ENCODE results near the gene METTL15. TPM values are rescaled to one million over a fixed set of nuclear protein-coding genes. Genes with fewer than 3 reads are reported as not detected.
"Not testable (repeated sequence)": the region's sequence is repeated elsewhere in the genome, so short reads cannot be mapped to it uniquely, and the experiment has no call there.

The METTL15 gene
- polyA plus RNA-seq, 3 donors = 16.3 to 19.1 (median 19.0) TPM

DNA sequence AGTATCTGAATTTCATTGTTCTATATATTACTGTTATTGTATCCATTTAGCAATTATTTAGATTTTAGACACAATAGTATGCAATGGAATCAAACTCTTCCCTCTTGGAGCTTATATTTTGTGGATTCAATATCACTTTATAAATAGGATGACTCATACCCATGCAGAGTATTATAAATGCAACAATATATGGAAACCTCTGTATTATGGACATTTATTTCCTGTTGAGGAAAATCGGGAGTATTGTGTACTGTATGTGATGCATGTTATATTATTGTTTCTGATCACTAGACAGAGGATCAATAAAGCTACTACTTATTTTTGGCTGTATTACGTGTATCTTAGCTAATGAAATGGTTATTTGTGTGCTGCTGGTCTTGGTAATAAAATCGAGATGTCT lies 770 bp downstream of the METTL15 start:
- DNase-seq (ENCODE audit: low read depth in 3 of 3, low spot score in 2 of 3) = no peak

DNA sequence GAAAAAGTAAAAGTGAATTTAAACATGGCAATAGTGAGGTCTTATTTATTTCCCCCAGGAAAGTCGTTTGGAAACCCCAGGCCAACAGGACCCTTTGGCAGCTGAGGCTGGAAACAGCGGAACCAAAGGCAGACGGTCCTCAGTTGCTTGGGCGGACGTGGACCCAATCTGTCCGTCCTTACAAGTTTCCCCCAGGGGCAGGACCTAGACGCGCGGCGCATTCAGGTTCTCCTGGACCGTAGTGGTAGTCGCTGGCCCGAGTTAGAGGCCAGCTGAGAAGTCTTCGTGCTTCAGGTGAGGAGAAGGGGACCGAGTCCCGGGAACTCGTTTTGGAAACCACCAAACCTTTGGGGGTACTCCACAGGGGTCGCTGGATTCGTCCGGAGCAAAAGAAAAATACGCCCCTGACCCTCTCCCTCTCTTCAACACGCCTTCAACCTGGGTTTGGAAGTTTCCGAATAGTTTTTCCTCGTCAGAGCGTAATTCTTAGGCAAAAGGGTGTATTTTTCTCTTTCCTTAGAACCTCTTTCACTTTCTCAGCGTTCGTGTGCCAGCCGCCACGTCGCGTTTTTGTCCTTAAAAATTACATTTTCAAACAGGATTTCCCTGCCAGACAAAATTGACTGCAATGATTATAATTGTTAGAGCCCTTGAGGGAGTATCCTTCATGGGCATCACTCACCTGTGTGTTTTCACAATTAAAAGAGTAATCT lies 2.1 kb downstream of the METTL15 start:
- DNase-seq (ENCODE audit: low read depth in 3 of 3, low spot score in 2 of 3) = peak in 1 of 3 donors; percentile 44

DNA sequence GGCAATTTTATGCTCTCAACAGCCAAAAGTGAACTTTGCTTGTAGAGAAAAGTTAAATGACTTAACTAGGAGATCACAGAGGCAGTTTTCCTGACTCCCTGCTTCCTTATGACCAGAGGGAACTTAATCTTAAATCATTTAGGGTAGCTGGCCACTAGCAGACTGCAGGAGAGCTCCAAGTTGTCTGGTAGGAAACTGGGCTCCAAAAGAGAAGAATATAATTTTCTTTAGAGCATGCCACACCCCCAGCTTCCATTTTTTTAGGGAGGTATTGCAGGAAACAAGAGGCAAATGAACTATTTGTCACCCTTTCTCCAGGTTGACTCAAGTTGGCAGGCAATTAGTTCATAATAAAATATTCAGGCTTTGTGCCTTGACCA lies 2.6 kb downstream of the METTL15 start:
- no peak for DNase-seq (ENCODE audit: low read depth in 3 of 3, low spot score in 2 of 3)

DNA sequence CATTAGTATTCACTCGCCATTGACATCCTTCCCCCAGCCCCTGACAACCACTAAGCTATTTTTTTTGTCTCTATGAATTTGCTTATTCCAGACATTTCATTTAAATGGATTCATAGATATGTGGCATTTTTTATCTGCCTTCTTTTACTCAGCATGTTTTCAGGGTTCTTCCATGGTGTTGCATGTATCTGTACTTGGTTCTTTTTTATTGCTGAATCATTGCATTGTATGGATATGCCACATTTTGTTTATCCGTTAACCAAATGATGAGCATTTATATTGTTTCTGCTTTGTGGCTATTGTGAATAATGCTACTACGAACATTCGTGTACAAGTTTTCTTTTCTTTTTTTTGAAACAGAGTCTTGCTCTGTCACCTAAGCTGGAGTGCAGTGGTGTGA lies 5.9 kb downstream of the METTL15 start:
- DNase-seq (ENCODE audit: low read depth in 3 of 3, low spot score in 2 of 3) = no peak

DNA sequence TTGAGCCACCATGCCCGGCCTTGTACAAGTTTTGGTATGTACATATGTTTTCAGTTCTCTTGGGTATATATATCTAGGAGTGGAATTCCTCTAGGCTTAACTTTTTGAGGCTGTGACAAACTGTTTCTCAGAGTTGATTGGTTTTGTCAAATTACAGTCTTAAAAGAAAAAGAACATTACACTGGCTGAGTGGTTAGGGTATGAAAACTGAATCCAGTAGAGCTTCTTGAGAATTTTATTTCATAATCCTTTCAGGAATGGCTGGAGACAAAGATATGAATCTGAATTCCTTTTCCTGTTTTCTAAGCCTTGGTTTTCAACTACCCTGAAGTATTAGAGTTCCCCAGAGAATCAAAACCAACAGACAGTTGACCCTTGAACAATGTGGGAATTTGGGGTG lies 6.5 kb downstream of the METTL15 start:
- no peak for DNase-seq (ENCODE audit: low read depth in 3 of 3, low spot score in 2 of 3)

DNA sequence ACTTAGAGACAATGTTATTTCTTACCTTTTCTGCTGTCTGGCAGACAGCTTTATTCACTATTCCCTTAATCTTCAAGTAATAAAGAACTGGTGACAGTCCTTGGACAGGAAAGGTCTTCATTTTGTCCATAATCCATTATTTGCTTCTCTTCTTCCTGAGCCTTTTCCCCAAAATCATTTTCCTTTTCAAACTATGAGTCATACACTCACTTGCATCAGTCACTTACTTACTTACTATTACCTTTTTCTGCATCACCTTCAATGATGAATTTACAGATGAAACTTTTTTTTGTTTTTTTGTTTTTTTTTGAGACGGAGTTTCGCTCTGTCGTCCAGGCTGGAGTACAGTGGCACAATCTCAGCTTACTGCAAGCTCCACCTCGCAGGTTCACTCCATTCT lies 9.5 kb downstream of the METTL15 start:
- no peak for DNase-seq (ENCODE audit: low read depth in 3 of 3, low spot score in 2 of 3)

DNA sequence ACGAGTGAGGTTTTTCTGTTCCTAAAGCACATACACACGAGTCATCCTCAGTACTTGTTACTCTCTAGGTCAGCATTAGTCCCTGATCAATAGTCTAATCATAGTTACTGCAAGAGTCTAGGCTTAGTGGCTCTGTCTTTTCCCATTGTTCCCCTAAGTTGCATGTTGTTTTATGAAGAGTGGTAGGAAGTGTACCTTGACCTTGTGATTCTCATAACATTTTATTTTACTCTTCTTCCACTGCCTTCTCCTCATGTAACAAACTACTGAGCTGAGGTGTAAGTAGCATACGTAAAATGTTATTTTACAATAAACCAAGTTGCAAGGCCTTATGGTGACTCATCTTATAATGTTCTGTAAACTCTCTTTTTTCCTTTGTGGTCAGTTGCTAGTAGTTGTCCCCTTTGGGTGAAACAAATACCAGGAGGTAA lies 15.0 kb downstream of the METTL15 start:
- no peak for DNase-seq (ENCODE audit: low read depth in 3 of 3, low spot score in 2 of 3)

DNA sequence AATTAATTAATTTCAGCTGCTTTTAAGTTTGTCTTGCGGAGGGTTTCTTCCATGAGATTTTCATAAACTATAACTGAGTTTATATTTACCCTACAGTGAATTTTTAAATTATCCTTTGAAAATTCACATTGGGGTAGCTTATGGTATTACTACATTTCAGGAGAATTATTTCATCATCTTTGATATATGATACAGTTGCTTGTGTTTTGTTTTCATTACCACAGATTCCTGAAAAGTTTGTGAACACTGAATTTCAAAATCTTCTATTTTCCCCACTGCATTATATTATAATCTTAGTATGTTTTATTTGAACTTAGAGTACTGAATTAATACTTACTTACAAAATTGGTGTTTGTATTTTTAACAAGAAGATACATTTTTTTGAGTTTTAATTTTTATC lies 24.4 kb downstream of the METTL15 start:
- DNase-seq (ENCODE audit: low read depth in 3 of 3, low spot score in 2 of 3) = no peak

DNA sequence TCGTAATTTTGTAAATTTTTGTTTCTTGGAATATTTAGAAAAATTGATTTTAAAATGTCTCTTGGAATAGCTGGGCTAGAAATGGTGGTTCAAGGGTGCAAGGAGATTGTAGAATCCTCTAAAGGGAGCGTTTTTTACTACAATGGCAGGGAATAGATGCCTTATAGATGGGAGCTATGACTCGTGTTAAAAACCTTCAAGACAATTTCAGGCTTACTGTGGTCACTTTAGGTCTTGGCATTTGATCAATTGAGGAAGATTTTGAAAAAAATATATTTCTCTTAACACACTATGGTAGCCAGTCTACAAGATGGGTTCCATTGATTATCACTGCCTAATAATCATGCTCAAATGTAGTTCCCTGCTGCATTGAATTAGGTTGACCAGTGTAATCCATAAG lies 25.0 kb downstream of the METTL15 start:
- no peak for DNase-seq (ENCODE audit: low read depth in 3 of 3, low spot score in 2 of 3)

DNA sequence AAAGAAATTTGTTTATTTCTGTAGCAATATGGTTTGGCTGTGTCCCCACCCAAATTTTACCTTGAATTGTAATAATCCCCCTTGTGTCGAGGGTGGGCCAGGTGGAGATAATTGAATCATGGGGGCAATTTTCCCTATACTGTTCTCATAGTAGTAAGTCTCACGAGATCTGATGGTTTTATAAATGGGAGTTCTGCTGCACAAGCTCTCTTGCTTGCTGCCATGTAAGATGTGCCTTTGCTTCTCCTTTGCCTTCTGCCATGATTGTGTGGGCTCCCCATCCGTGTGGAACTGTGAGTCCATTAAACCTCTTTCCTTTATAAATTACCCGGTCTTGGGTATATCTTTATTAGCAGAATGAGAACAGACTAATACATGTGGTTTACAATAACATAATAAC lies 28.0 kb downstream of the METTL15 start:
- DNase-seq (ENCODE audit: low read depth in 3 of 3, low spot score in 2 of 3) = not testable (repeated sequence)

DNA sequence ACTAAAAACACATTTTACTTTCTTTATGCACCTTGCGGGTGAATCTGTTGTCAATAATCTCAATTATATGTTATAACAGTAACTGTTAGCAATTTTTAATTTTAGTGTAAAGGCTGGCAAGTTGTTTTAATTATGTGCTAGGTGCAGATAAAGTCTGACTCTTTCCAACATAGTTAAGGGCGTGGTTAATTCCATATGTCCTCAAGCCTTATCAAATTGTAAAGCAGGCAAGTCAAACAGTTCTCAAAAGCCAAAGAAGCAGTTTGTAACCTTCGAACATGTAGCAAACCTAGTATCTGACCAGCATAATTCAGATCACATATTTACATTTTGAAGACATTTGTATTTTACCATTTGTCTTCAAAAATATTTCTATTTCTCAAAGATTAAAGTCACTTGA lies 29.2 kb downstream of the METTL15 start:
- no peak for DNase-seq (ENCODE audit: low read depth in 3 of 3, low spot score in 2 of 3)

DNA sequence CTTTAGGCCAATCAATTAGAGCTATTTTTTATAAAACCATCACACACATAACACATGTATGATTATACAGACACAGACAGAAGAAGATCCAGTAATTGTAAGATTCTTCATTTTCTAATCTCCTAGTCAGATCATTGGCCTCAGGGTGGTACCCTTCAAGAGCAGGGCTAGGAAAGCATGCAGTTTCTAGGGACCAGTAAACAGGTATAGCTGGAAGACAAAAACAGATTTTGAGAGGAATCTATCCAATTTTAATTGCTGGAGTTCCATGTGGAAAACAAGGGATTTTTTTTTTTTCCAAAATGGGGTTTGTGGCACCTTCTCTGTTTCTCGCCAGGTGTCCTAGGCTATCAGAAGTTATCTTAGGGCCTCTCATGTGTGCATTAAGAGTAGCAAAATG lies 29.6 kb downstream of the METTL15 start:
- no peak for DNase-seq (ENCODE audit: low read depth in 3 of 3, low spot score in 2 of 3)

DNA sequence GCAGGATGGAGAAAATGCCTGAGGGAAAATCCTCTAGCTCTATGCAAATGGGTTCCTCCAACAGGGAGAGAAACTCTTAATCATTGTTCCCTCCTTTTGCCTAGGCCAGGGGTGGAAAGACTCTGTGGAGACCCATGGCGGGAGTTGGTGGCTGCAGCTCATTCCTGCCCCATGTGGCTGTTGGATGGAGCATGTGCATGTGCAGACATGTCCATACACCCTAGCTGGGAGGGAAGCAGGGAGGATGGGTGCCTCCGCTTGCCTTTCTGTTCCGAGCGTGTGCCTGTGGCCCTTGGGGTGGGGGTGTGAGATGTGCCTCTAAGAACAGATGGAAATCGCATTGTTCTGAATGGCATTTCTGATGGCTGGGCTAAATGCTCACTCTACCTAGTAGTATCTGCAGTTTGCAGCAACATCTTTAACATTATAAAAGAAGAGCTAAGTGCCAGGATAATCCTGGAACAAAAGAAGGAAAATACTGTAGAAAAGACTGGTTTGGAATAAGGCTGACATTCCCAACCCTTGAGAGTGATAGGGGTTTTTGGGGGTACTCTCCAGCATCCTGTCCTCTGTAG lies 31.7 kb downstream of the METTL15 start:
- DNase-seq (ENCODE audit: low read depth in 3 of 3, low spot score in 2 of 3) = no peak

DNA sequence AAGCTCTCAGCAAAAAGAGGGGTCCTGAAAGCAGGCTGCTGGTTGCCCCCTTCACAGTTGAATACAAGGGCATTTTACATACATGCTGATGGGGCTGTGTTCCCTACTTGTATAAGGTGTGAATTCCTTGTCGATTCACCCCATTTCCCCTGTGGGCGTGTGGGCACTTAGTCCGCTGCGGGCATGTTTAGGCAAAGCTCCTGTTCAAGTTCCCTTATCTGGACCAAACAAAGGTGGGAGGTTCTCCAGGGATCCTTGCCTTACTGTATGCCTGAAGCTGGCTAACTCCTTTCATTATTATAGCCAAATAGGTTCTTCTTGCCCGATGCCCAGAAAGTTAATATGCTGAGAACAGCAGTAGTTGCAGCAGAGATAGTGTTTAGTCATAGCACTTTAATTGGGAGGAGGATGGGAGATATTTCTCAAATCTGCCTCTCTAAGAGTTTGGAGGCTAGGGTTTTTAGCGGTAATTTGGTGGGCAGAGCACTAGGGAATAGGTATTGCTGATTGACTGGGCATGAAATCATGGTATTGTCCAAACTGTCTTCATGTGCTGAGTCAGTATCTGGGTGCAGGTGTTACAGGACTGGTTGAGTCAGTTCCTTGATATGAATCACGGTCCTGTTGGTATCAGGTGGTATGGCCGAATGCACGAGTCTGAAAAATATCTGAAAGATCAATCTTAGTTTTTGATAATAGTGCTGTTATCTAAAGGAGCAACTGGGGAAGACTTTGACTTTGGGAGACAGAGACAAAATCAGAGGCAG lies 32.7 kb downstream of the METTL15 start:
- DNase-seq (ENCODE audit: low read depth in 3 of 3, low spot score in 2 of 3) = no peak

DNA sequence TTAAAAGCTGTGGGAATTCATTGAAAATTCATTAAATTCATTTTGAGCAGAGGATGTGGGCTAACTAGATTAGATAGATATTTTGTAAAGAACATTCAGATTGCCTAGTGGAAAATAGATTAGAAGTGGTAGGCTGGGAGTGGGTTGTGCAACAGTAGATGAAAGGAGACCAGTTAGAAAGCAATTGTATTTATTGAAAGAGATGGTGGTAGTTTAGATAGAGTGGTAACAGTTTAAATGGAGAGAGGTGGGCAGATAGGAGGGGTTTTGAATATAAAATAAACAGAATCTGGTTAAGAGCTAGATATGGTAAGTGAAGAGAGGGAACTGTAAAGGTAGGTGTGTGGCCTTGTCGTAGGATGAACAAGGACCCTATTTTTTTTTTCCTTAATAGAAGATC lies 34.5 kb downstream of the METTL15 start:
- DNase-seq (ENCODE audit: low read depth in 3 of 3, low spot score in 2 of 3) = no peak

DNA sequence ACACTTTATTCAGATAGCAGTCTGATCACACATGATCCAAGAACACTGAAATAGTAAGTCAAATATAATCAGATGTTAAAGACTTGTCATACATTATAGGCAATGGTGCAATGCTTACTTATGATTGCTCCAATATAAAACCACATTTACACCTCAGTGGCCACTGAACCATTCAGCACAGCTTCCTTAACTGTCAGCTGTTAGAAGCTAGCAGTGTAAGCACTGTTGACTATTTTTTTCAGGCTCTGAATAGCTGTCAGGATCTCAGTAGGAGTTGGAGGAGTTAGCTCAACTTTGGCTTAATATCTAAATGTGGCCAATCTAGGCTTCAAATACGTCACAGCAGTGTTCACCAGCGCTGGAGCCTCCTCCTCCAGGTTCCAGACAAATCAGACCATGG lies 36.6 kb downstream of the METTL15 start:
- no peak for DNase-seq (ENCODE audit: low read depth in 3 of 3, low spot score in 2 of 3)

DNA sequence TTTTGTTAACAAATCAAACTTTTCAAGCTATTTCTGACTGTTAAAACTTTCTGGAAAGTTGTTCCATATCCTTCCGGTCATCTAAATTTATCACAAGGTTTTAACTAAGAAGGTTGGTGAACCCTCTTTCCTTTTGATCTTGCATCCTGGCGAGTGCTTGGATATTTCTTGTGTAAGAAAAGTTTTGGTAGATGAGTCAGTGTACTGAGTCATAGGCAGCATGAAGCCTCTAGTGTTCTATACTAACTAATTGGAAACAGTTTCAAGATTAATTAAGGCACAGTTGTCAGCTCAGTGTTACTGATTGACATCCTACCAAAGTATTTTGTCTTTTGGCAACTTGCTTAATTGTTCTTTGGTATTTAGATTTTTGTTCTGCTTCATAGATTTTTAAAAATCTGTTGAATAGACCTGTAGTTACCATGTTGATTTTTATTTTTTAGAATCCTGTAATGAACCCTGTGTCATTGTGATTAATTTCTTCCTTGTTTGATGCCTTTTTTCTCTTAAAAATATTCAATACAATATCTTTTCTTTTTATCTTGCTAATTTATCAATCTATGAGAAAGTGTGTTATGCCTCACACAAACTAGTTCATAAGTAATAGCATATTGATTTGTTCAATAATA lies 38.0 kb downstream of the METTL15 start:
- no peak for DNase-seq (ENCODE audit: low read depth in 3 of 3, low spot score in 2 of 3)

DNA sequence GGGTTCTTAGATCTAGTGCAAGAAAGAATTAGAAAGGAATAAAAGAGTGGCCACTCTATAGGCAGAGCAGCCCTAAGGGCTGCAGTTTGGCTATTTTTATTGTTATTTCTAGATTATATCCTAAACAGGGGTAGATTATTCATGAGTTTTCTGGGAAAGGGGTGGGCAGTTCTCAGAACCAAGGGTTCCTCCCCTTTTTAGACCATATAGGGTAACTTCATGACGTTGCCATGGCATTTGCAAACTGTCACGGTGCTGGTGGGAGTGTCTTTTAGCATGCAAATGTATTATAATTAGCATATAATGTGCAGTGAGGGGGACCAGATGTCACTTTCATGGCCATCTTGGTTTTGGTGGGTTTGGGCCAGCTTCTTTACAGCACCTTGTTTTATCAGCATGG lies 44.6 kb downstream of the METTL15 start:
- DNase-seq (ENCODE audit: low read depth in 3 of 3, low spot score in 2 of 3) = no peak

DNA sequence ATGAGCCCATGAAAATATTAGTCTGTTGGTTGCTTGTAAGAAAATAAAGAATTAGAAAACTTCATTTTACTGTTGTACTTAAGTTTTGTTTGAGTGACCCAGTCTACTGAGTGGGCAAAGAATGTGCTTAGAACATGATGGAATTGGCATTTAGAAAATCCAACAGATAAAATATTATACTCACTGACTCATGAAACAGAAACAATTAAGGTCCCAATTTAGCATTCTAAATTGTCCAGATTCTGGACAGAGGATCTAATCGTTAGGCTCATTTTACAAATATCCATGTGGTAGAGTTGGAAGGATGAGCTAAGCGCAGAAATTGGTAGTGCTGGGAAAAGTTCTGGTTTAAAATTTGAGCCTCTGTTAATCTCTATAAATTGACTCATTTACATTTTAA lies 45.4 kb downstream of the METTL15 start:
- DNase-seq (ENCODE audit: low read depth in 3 of 3, low spot score in 2 of 3) = no peak

DNA sequence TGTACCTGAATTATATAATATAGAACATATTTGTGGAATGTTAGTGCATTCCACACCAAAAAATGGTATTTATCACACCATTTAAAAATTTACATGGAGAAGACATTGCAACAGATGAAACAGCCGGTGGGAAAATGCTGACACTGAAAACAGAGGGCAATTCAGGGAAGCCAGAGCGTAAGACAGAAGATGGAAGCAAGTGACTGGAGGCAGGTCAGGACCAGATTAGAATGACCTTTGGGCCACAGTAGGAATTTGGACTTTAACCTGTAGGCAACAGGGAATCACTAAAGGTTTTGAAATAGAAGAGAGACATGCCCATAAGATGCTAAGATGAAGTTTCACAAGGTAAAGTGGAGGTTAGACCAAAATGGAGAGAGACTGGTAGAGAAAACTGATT lies 60.5 kb downstream of the METTL15 start:
- DNase-seq (ENCODE audit: low read depth in 3 of 3, low spot score in 2 of 3) = no peak

DNA sequence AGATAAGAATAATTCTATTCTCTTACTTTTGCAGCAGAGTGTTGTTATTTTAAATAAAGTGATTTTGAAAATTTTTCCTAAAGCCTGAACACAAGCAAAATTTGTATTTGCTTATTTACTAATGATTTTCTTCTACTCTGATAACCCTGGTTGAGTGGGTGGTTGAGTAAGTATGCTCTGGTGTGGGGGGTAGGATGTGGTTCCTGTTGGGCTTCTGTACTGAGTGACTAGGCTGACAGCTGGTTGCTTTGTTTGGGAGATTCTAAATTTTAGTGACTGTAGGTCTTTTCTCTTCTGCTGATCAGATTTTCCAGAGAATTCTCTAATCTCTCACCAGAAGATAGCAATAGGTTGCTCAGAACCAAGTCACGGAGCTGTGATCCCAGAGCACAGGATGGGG lies 61.6 kb downstream of the METTL15 start:
- DNase-seq (ENCODE audit: low read depth in 3 of 3, low spot score in 2 of 3) = no peak

DNA sequence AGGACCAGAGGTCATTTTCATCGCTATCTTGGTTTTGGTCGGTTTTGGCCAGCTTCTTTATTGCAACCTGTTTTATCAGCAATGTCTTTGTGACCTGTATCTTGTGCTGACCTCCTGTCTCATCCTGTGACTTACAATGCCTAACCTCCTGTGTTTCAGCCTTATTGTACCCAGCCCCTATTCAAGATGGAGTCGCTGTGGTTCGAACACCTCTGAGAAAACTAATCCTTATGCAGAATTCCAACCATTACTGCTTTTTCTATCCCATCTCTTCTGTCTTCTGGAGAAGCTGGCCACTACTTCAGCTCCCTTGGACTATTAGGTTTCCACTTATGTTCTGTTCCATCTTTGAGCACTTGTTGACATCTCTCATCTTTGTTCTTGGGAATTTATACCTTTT lies 62.6 kb downstream of the METTL15 start:
- no peak for DNase-seq (ENCODE audit: low read depth in 3 of 3, low spot score in 2 of 3)
